ENCODE measurements around the gene KLHDC7B.
A peak's percentile ranks its signal among the peaks of the same experiment; 100 is the strongest.

The KLHDC7B gene

GRCh38 chr22:50548040-50548920, 2.6 kb downstream of the KLHDC7B start:
- no peak for DNase-seq (ENCODE audit: low spot score)

GRCh38 chr22:50548921-50549790, 3.5 kb downstream of the KLHDC7B start:
- DNase-seq (ENCODE audit: low spot score): no peak

GRCh38 chr22:50550395-50550794, 4.7 kb downstream of the KLHDC7B start:
- DNase-seq (ENCODE audit: low spot score): no peak

GRCh38 chr22:50551160-50551752, 5.6 kb downstream of the KLHDC7B start:
- no peak for DNase-seq (ENCODE audit: low spot score)

- DNase-seq (ENCODE audit: low spot score): no peak
Measured at GRCh38 chr22:50553310-50553709, 7.6 kb downstream of the KLHDC7B start.

GRCh38 chr22:50556703-50557102, 11.0 kb downstream of the KLHDC7B start:
- DNase-seq (ENCODE audit: low spot score): no peak

GRCh38 chr22:50560034-50560433, 14.3 kb downstream of the KLHDC7B start:
- no peak for DNase-seq (ENCODE audit: low spot score)

GRCh38 chr22:50561401-50562358, 16.0 kb downstream of the KLHDC7B start:
- no peak for DNase-seq (ENCODE audit: low spot score)

- peak; percentile 92 for DNase-seq (ENCODE audit: low spot score)
Measured at GRCh38 chr22:50562523-50563412, 17.1 kb downstream of the KLHDC7B start, which contains the start of gene SYCE3. Gene SYCE3 (minus strand): TSS chr22:50562919. CDS start chr22:50556405, 6,514 bp downstream.

- DNase-seq (ENCODE audit: low spot score): peak; percentile 26
Measured at GRCh38 chr22:50563413-50564160, 17.9 kb downstream of the KLHDC7B start.

- no peak for DNase-seq (ENCODE audit: low spot score)
Measured at GRCh38 chr22:50564289-50564688, 18.6 kb downstream of the KLHDC7B start.

- DNase-seq (ENCODE audit: low spot score): no peak
Measured at GRCh38 chr22:50567721-50568252, 22.1 kb downstream of the KLHDC7B start.

- no peak for DNase-seq (ENCODE audit: low spot score)
Measured at GRCh38 chr22:50568626-50569025, 22.9 kb downstream of the KLHDC7B start.

GRCh38 chr22:50569041-50569459, 23.4 kb downstream of the KLHDC7B start:
- DNase-seq (ENCODE audit: low spot score): no peak

GRCh38 chr22:50569896-50570535, 24.3 kb downstream of the KLHDC7B start:
- DNase-seq (ENCODE audit: low spot score): no peak

GRCh38 chr22:50570861-50571260, 25.2 kb downstream of the KLHDC7B start:
- no peak for DNase-seq (ENCODE audit: low spot score)

GRCh38 chr22:50571264-50572175, 25.8 kb downstream of the KLHDC7B start:
- DNase-seq (ENCODE audit: low spot score): no peak

Measured in globus pallidus (tissue), 1 donor.